Peyer's patch (tissue), 4 donors: ENCODE results near the gene B3GLCT. TPM values are rescaled to one million over a fixed set of nuclear protein-coding genes. Genes with fewer than 3 reads are reported as not detected.
"Not testable (repeated sequence)": the region's sequence is repeated elsewhere in the genome, so short reads cannot be mapped to it uniquely, and the experiment has no call there.

Experiments
- DNase-seq, 3 donors: peaks; one replicate each; pipeline ENCODE4 v3.0.0-alpha.2; 2017 to 2019
- H3K27ac ChIP-seq, 4 donors: fragments of 200-600 bp; sonication (generic); one replicate each; pipeline ENCODE4 v1.5.1; 2016 to 2019
- H3K27me3 ChIP-seq, 2 donors: fragments of 200-600 bp; sonication (generic); one replicate each; pipeline ENCODE4 v1.5.1; 2019
- H3K36me3 ChIP-seq, 3 donors: fragments of 200-600 bp; sonication (generic); one replicate each; pipeline ENCODE4 v1.5.1; 2016 to 2019
- H3K4me1 ChIP-seq, 4 donors: fragments of 200-600 bp; sonication (generic); one replicate each; pipeline ENCODE4 v1.5.1; 2016 to 2019
- H3K4me3 ChIP-seq, 4 donors: fragments of 200-600 bp; sonication (generic); 1 replicate in 3 of 4; 2 replicates in 1 of 4; pipeline ENCODE4 v1.5.1; 2016 to 2019; ENCODE audit warnings: mild to moderate bottlenecking in 1 of 4
- H3K9me3 ChIP-seq, 4 donors: fragments of 200-600 bp; sonication (generic); one replicate each; pipeline ENCODE4 v1.5.1; 2016 to 2019; ENCODE audit warnings: mild to moderate bottlenecking in 1 of 4
- CTCF ChIP-seq, 6 experiments: fragments of 450-650 bp in 4 of 6; fragments of 200-600 bp in 2 of 6; sonication (generic) in 1 of 6; IDR thresholded peaks; one replicate each; pipeline ENCODE4 v1.5.1; 2017 to 2019; ENCODE audit warnings: antibody characterized with exemption in 6 of 6, mild to moderate bottlenecking in 3 of 6, moderate library complexity in 1 of 6
- POLR2A ChIP-seq, 2 donors: fragments of 450-650 bp; IDR thresholded peaks; one replicate each; pipeline ENCODE4 v1.5.1; 2017; ENCODE audit warnings: antibody characterized with exemption in 2 of 2, mild to moderate bottlenecking in 2 of 2, moderate library complexity in 2 of 2
- total RNA-seq, 4 donors: library from RNA; depleted of rRNA; stranded (reverse); fragments of >200 nt; gene quantifications; one replicate each; pipeline ENCODE4 v1.1.0, GENCODE V29; 2016

Gene B3GLCT
- total RNA-seq, 4 donors from 2014 or later = 3.3 to 5.4 (median 3.4) TPM

- H3K9me3 ChIP-seq = no peaks in the 10 kb centered on the region
- no peak for DNase-seq
- H3K27ac ChIP-seq = no peak overlapping the region
- no peaks in the 10 kb centered on the region for H3K36me3 ChIP-seq
- no peaks in the 10 kb centered on the region for H3K27me3 ChIP-seq
- H3K4me1 ChIP-seq = no peaks in the 10 kb centered on the region
- no peak overlapping the region for H3K4me3 ChIP-seq
- TF ChIP-seq CTCF (IDR thresholded peaks at IDR 0.05) = no peak
- TF ChIP-seq POLR2A (IDR thresholded peaks at IDR 0.05) = no peak
Observed at GRCh38 chr13:31334994-31335557, 135.3 kb downstream of the B3GLCT start.

- not testable (repeated sequence) for H3K27me3 ChIP-seq, H3K4me3 ChIP-seq, H3K27ac ChIP-seq, H3K4me1 ChIP-seq, DNase-seq, H3K9me3 ChIP-seq, H3K36me3 ChIP-seq
Observed at GRCh38 chr13:31339616-31340015, 139.8 kb downstream of the B3GLCT start.

GRCh38 chr13:31340848-31341247 lies 141.1 kb downstream of the B3GLCT start:
- H3K27ac ChIP-seq, H3K9me3 ChIP-seq, H3K27me3 ChIP-seq, DNase-seq, H3K4me3 ChIP-seq, H3K36me3 ChIP-seq, H3K4me1 ChIP-seq: not testable (repeated sequence)

- no peak for DNase-seq
- H3K27me3 ChIP-seq = no peaks in the 10 kb centered on the region
- no peaks in the 10 kb centered on the region for H3K4me1 ChIP-seq
- H3K9me3 ChIP-seq = no peaks in the 10 kb centered on the region
- TF ChIP-seq CTCF (IDR thresholded peaks at IDR 0.05) (no peak), POLR2A (IDR thresholded peaks at IDR 0.05) (no peak)
- H3K27ac ChIP-seq = no peak overlapping the region
- no peaks in the 10 kb centered on the region for H3K36me3 ChIP-seq
- H3K4me3 ChIP-seq = no peak overlapping the region
Observed at GRCh38 chr13:31346891-31347290, 147.1 kb downstream of the B3GLCT start.

- no peaks in the 10 kb centered on the region for H3K36me3 ChIP-seq
- no peak overlapping the region for H3K4me3 ChIP-seq
Observed at GRCh38 chr13:31349156-31349555, 149.4 kb downstream of the B3GLCT start.

GRCh38 chr13:31350560-31350959 lies 150.8 kb downstream of the B3GLCT start:
- Histone ChIP-seq H3K27ac (no peak overlapping the region), H3K36me3 (no peaks in the 10 kb centered on the region), H3K27me3 (no peaks in the 10 kb centered on the region), H3K4me3 (no peak overlapping the region), H3K9me3 (peaks cover 0 to 9% (median 0%) of the 10 kb centered on the region in 4 donors), H3K4me1 (no peaks in the 10 kb centered on the region)
- TF ChIP-seq CTCF (IDR thresholded peaks at IDR 0.05) = no peak
- DNase-seq = no peak

More at GRCh38 chr13:31349156-31349555, 149.4 kb downstream of the B3GLCT start:
- H3K4me1 ChIP-seq = no peaks in the 10 kb centered on the region
- H3K27ac ChIP-seq = no peak overlapping the region
- DNase-seq = no peak
- TF ChIP-seq CTCF (IDR thresholded peaks at IDR 0.05) (no peak), POLR2A (IDR thresholded peaks at IDR 0.05) (no peak)
- no peaks in the 10 kb centered on the region for H3K27me3 ChIP-seq
- no peaks in the 10 kb centered on the region for H3K9me3 ChIP-seq

GRCh38 chr13:31351376-31351775 lies 151.6 kb downstream of the B3GLCT start:
- no peak overlapping the region for H3K27ac ChIP-seq
- H3K4me3 ChIP-seq = no peak overlapping the region
- no peaks in the 10 kb centered on the region for H3K27me3 ChIP-seq
- peaks cover 0 to 10% (median 0%) of the 10 kb centered on the region in 4 donors for H3K9me3 ChIP-seq
- H3K36me3 ChIP-seq = no peaks in the 10 kb centered on the region
- no peak for TF ChIP-seq POLR2A (IDR thresholded peaks at IDR 0.05)
- TF ChIP-seq CTCF (IDR thresholded peaks at IDR 0.05) = no peak
- H3K4me1 ChIP-seq = no peaks in the 10 kb centered on the region
- no peak for DNase-seq
